ENCODE data around the gene FPR2.
A peak's percentile ranks its signal among the peaks of the same experiment; 100 is the strongest.
"Not testable (repeated sequence)": the region's sequence is repeated elsewhere in the genome, so short reads cannot be mapped to it uniquely, and the experiment has no call there.

Gene FPR2

DNA sequence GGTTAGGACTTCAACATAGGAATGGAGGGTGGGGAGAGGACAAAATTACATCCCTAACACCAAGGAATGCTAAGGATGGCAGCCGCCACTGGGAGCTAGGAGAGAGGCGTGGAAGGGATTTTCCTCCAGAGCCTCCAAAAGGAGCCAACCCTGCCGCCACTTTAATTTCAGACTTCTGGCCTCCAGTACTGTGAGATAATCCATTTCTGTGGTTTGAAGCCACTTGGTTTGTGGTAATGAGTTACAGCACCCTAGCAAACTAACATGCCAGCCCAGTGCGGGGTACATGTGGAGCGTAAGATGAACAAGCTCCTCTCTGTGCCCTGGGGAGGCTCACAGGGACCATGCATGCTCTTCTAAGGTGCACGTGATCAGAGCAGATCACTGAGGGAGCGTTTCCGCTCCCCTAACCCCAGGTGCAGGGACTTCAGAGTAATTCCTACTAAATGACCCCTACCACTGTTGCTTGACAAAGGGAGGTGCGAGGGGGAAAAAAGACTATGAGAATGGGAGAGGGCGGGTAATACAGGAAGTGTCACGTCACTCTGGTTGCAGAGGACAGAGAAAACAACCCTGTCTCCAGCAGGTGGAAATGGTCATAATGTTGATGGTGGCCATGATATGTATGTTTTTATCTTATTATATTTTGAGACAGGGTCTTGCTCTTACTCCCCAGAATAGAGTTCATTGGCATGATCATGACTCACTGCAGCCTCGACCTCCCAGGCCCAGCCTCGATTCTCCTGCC lies 21.3 kb upstream of the FPR2 start:
- no peak for DNase-seq (ENCODE audit: low read depth in 2 of 2)

DNA sequence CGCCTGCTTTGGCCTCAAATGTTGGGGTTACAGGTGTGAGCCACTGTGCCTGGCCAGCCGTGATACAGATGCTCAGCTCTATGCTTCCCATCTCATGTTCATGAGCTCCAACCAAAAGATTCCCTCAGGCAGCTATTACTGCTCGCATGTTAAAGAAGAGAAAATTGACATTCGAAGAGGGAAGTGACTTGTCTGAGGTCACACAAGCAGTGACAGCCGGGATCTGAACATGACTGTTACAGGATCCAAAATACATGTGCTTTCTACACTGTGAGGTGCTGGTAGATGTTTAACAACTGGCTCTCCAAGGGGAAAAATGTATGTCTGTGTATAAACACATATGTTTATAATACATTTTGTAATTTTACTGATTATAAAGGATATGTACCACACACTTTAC lies 20.6 kb upstream of the FPR2 start:
- no peak for DNase-seq (ENCODE audit: low read depth in 2 of 2)

DNA sequence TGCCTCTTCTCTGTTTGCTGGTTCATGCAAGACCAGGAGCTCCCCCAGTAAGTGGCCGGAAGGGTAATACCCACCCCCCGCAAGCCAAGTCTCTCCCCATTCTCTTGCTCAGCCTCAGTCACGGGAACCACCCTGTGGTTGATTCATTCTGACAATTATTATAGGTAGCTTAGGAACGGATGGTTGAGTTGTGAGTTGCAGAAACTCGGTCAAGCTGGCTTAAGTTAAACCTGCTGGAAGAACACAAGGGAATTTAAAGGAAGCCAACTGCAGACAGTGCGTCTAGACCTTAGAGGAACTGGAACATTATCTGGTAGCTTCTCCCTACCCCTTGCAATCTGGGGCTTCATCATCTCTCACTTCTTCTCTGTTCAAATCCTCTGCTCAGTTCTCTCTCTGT lies 18.2 kb upstream of the FPR2 start:
- DNase-seq (ENCODE audit: low read depth in 2 of 2), result peak; percentile 56 to 61

DNA sequence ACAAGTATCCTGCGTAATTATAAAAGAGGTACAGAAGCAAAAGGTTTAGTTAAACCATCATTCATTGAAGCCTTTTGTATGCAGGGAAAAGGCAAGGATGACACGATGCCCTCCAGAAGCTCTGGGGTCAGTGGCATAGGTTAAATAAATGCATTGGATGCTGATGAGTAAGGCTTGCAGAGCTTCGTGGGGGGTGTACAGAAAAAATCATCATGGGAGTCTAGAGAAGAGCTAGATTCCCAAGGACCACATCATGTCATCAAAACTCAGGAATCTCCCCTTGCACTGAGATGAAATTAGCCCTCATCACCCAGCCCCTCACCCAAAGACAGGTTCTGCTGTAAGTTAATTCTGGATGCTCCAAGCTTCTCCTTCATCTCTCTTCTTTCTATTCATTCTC lies 17.6 kb upstream of the FPR2 start:
- no peak for DNase-seq (ENCODE audit: low read depth in 2 of 2)

DNA sequence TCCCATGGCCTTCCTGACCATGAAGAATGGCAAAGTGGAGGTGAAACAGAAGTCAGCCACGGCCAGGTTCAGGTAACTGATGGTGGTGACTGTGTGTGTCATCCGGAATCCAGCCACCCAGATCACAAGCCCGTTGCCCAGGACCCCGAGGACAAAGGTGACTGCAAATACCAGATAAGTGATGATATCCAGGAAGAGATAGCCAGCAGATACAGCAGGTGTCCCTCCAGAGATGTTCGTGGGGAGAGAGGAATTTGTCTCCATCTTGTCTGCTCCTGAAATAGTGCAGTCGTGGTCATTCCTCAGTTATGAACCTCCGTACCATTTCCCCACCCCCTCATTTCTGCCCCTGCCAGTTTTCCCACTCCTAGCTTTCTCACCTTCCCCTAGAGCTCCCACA lies 14.2 kb upstream of the FPR2 start:
- DNase-seq (ENCODE audit: low read depth in 2 of 2), result no peak

DNA sequence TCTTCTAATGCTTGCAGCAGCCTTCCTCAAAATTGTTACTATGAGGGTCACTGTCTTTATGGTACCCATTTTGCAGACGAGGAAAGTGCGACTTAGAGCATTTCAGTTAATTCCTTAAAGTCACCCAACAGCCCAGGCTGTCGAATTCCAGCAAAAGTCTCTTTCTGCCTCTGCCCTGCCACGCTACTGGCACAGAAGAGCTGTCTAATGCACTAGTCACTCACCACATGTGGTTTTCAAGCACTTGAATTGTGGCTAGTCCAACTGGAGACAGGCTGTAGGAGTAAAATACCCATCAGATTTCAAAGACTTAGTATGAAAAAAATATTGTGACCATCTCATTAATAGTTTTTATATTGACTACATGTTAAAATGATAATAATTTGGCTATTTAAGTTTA lies 11.0 kb upstream of the FPR2 start:
- DNase-seq (ENCODE audit: low read depth in 2 of 2), result no peak

DNA sequence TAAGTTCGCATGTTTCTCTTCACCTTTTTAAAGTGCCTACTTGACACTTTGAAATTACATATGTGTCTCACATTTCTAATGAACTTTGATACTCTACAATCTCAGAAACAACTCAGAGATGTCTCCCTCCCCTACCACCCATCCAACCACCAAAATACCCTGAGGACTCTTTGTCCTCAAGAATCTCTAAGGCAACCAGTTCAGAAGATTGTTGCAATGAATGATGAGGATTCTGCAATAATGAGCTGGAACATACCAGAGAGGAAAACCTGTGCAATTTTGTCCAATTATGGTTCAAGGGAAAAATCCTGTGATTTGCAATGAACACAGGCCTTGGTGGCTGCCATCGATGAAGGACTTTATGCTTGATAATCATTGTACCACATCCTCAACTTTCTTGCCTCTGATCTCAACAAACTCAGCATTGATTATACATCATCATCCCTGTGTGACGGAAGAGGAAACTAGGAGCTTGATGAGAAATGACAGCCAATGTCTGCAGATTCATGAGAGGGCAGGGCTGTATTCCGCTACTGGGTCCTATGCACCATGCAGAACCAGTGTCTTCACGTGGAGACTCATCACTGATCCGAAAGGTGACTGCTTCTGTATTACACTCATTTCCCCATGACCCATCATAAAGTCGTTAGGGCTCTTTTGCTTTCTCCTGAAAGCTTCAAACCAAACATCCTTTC lies 10.4 kb upstream of the FPR2 start:
- DNase-seq (ENCODE audit: low read depth in 2 of 2), result no peak

DNA sequence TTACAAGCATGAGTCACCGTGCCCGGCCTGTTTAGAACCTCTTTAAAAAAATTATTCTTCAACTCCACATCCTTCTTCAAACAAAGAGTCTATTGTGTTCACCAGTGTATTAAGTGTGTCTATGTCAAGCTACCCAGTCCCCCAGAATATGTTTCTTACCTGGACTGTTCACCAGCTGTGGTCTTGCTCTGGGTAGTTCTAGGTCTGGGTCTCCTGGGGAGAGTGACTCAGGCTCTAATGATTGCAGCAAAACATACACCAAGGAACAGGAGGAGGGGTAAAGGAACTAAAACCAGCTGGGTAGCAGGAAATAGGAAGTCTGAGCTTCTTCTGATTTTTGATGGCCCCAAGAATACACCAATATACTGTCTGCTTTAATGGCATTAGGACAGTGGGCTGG lies 9.3 kb upstream of the FPR2 start, which contains the start of gene FPR1:
Gene FPR1, minus strand, starts transcription at position 224 of the 400 bp plus-strand sequence. CDS start 4,884 bp downstream, outside the sequence.
- DNase-seq (ENCODE audit: low read depth in 2 of 2), result no peak

DNA sequence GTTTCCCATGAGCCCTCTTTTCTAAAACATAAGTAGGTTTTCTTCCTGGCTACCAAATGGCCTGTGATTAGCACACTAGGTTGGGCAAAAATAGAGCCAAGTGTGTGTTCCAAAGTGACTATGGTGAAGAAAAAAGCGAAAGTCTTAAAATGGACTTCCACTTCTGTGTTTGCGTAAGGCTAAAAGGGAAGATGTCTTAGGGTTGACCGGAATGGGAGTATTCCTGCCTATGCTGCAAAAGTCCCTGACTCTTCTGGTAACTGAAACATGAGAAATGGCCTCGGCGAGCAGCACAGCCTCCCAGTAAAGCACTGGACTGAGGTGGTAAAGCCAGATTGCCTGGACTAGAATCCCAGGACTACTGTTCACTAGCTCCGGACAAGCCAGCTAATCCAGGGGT lies 6.9 kb upstream of the FPR2 start:
- DNase-seq (ENCODE audit: low read depth in 2 of 2), result no peak

DNA sequence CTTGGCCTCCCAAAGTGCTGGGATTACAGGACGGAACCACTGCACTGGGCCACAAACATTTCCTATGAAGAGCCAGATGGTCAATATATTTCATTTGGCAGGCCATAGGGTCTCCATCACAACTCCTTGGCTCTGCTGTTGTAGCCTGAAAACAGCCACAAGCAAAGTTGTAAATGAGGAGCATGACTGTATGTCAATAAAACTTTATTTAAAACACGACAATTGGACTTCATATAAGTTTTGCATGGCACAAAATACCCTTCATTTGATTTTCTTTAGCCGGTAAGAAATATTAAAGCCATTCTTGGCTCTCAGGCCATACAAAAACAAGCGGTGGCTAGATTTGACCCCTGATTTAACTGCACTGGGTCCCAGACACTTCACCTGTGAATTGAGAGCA lies 6.2 kb upstream of the FPR2 start:
- DNase-seq (ENCODE audit: low read depth in 2 of 2), result no peak

DNA sequence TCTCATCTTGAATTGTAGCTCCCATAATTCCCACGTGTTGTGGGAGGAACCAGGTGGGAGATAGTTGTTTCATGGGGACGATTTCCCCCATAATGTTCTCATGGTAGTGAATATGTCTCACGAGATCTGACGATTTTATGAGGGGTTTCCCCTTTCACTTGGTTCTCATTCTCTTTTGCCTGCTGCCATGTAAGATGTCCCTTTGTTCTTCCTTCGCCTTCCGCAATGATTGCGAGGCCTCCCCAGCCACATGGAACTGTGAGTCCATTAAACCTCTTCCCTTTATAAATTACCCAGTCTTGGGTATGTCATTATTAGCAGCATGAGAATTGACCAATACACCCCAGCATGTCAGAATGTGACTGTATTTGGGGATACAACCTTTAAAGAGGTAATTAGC lies 5.4 kb upstream of the FPR2 start:
- DNase-seq (ENCODE audit: low read depth in 2 of 2), result no peak

DNA sequence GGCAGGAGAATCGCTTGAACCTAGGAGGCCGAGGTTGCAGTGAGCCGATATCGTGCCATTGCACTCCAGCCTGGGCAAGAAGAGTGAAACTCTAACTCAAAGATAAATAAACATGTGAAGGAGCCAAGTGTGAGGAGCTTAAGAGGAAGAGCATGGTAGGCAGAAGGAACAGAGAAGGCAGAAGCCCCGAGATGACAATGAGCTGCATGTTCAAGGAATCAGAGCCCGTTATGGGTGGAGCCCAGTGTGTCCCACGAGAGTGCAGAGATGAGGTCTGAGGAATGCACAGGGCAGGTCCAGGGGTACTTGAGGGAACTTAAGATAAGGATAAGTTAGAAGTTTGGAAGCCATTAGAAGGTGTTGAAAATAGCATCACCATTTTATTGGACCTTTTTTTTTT lies 716 bp downstream of the FPR2 start:
- no peak for DNase-seq (ENCODE audit: low read depth in 2 of 2)

DNA sequence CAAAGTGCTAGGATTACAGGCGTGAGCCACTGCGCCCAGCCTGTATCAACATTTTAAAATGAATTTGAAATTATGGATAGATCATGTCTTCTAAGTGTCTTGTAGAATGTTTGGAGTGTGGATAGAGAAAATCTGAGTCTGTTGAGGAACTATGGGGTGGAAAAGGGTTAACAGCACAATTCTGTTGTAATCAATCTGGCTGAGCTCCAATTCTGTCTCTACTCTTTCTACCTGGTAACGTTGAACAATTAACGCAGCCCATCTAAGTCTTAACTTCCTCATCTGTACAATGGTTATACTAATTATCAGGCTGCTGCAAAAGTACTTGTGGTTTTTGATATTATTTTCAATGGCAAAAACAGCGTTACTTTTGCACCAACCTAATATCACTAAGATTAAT lies 4.1 kb downstream of the FPR2 start:
- no peak for DNase-seq (ENCODE audit: low read depth in 2 of 2)

DNA sequence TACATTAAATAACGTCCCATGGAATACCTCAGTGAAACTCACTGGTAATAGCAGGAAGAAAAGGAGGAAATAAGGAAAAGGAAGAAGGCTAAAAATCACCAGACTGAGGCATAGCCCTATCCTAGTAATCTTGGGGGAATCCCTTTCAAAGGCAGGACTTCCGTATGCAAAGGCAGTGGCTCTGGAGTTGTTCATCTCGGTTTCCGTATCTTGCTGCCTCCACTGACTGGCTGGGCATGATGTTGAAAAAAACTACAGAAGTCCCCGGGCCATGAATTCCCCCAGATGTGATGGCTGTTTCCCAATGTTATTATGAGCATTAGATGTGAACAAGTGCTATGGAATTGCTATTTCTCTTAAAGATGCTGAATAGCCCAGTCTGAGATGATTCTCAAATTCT lies 5.5 kb downstream of the FPR2 start:
- DNase-seq (ENCODE audit: low read depth in 2 of 2), result no peak

DNA sequence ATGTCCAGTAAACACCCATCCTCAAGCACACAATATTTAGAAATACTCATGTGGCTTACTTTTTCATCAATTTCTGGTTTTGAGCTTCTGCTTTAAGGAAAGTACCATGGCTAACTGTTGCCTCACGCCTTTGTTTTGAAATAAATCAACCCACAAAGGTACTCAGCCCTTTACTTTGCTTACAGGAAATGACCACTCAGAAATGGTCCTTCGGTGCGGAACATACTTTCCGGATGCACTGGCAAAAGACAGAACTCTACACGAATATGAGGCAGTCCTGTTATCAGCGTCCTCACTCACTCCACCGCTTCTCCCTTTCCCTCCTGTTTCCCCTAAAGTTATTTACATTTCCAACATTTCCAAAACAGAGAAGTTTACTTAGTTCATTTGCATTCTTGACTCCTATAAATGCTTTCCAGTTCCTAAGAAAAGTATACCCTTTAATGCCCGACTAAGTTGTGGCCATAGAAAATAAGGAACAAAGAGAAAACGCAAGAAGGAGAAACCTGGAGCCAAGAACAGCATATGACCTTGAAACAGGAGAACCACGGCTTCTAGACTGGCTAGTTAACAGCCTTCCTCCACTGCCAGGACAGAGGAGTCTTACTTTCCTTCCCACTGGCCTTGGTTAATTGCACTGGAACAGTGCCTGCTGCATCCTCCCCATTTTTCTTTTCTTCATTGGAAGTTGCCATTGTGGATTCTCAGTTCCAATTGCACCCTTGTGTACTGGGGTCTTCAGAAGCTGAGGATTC lies 10.6 kb downstream of the FPR2 start:
- DNase-seq (ENCODE audit: low read depth in 2 of 2), result no peak

DNA sequence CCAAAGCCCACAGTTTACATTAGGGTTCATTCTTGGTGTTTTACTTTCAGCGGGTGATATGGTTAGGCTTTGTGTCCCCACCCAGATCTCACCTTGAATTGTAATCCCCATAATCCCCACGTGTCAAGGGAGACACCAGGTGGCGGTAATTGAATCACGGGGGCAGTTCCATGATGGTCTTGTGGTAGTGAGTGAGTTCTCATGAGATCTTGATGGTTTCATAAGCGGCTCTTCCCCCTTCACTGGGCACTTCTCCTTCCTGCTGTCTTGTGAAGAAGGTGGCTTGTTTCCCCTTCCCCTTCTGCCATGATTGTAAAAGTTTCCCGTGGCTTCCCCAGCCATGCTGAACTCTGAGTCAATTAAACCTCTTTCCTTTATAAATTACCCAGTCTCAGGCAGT lies 12.0 kb downstream of the FPR2 start:
- DNase-seq (ENCODE audit: low read depth in 2 of 2), result no peak

DNA sequence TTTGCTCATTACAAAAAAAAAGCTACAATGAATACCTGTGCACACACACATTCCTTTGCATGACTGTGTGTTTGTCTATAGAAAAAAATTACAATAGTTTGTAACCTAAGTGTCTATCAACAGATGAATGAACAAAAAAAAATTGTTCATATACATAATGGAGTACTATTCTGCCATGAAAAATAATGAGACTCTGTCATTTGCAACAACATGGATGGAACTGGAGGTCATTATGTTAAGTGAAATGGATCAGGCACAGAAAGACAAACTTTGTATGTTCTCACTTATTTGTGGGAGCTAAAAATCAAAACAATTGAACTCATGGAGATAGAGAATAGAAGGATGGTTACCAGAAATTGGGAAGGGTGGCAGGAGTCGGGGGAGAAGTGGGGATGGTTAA lies 15.6 kb downstream of the FPR2 start:
- DNase-seq (ENCODE audit: low read depth in 2 of 2), result not testable (repeated sequence)

DNA sequence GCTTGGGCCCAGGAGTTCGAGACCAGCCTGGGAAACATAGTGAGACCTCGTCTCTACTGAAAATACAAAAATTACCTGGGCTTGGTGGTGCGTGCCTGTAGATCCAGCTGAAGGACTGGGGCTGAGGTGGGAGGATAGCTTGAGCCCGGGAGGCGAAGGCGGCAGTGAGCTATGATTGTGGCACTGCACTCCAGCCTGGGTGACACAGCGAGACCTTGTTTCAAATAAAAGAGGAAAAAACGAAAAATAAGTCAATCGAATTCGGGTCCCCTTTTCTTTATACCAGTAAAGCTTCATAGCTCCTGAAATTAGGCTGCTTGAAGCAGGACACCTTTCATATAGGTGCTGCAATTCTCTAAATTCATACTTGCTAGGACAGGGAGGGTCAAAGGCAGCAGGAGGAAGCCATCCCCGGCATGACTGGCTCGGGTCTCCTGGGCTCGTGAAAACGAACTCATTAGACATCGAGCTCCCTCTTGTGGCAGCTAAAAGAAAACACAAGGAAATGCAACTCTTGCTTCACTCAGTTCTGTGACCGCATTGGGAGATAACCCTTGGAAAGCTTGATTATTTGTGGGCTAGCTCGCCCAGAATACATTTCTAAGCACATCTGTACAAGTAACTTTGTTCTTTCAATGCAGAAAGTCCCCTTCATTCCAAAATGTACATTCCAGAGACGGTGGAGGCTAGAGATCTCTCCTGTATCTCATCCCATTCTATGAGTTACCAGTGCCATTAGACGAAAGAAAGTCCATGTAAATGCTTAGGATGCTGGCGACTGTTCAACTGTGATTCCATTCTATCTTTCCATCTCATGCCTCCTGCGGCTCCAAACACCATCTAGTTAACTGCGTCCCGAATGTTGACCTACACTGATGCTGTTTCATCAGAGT lies 16.8 kb downstream of the FPR2 start:
- peak; percentile 53 to 55 for DNase-seq (ENCODE audit: low read depth in 2 of 2)

DNA sequence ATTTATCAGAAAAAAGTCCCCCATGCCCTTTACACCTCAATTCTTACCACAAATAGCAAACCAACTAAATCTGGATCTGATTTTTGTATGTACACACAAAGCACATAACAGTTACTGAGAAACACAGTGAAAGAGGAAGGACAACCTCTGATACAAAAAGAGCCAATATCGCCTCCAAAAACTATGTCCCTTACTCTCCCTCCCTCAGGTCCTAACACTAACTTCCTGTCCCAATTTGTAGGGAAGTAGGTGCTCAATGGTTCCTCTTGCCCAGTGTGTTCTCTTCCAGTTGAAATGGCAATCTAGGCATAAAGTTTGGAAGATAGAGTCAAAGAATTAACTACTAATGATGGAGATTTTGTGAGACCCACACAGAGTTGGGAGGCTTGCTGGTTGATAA lies 18.2 kb downstream of the FPR2 start:
- DNase-seq (ENCODE audit: low read depth in 2 of 2), result no peak

DNA sequence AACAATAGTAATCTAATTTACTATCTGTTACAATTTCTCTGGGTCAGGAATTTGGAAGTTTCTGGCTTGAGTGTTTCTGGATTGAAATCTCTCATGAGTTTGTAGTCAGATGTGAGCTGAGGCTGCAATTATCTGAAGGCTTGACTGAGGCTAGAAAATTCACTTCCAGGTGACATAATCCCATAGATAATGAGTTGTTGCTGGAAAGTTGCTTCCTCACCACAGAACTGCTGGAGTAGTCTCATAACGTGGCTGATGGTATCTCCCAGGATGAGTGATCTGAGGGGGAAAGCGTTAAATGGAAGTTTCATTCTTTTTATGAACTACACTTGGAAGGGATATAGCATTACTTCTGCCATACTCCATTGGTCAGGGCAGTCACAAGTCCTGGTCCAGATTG lies 18.7 kb downstream of the FPR2 start:
- DNase-seq (ENCODE audit: low read depth in 2 of 2), result no peak

DNA sequence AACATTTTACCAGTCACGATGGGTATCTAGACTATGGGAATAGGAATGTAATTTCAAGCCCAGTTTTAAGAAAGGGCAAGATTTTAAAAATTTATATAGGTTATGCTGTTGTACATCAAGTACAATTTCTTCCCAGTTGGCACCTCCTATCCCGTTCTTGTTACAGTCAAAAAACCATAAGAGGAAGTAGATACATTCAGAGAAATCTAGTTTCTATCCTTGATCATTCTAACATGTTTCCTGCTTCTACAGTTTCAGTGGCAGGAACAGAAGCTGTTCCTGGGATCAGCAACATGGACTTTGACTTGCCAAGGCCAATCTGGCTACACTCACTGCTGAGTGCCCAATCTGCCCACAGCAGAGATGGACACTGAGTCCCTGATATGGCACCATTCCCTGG lies 19.3 kb downstream of the FPR2 start:
- DNase-seq (ENCODE audit: low read depth in 2 of 2), result no peak

DNA sequence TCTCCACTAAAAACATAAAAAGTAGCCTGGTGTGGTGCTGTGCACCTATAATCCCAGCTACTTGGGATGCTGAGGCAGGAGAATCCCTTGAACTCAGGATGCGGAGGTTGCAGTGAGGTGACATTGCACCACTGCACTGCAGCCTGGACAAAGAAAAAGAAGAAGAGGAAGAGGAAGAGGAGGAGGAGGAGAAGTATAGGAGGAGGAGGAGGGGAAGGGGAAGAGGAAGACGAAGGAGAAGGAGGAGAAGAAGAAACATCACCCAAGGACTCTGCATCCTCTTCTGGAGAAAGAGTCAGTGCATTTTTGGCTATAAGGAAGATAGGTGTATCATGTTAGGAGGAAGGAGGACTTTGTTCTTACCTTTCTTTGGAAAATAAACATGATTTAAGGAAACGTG lies 21.0 kb downstream of the FPR2 start:
- DNase-seq (ENCODE audit: low read depth in 2 of 2), result no peak

All from fibroblast of skin of left quadriceps (primary cell).